ENCODE data around the gene UPF3A. TPM values are rescaled to one million over a fixed set of nuclear protein-coding genes. Genes with fewer than 3 reads are reported as not detected.

Gene UPF3A
- total and polyA plus RNA-seq, 9 of the 15 experiments (the other 6 are each of a cell fraction or from before 2014, with no cell fraction given) = 15.6 to 76.5 (median 40.9) TPM

- Histone ChIP-seq H2AFZ (ENCODE audit: low read depth, low read length) (no peak overlapping the region), H3K79me2 (ENCODE audit: control insufficient read depth, insufficient read depth, low read length) (peaks cover 19% of the 10 kb centered on the region), H3K9me1 (ENCODE audit: control insufficient read depth, insufficient read depth, low read length) (peaks cover 5% of the 10 kb centered on the region), H3K4me3 (no peak overlapping the region), H4K20me1 (replicated peaks; ENCODE audit: control insufficient read depth, insufficient read depth, low read length) (no peaks in the 10 kb centered on the region), H3K4me2 (ENCODE audit: insufficient read depth, low read length) (no peak overlapping the region), H3K27me3 (ENCODE audit: control insufficient read depth in 2 of 2, insufficient read depth in 2 of 2, low read length in 2 of 2) (no peaks in the 10 kb centered on the region), H3K36me3 (ENCODE audit: control insufficient read depth, insufficient read depth, low read length) (peaks cover 43% of the 10 kb centered on the region), H3K4me1 (replicated peaks in 1 of 2; ENCODE audit: control insufficient read depth in 2 of 2, insufficient read depth in 2 of 2, low read length in 2 of 2) (no peaks in the 10 kb centered on the region; a peak in 2 of 5 replicates), H3K9ac (ENCODE audit: insufficient read depth in 1 of 2, low read depth in 2 of 2, low read length in 2 of 2) (no peak overlapping the region), H3K27ac (ENCODE audit: extremely low read depth, low read depth, low read length) (no peak overlapping the region), H3K9me3 (replicated peaks; ENCODE audit: control insufficient read depth, insufficient read depth, low read depth, low read length) (no peaks in the 10 kb centered on the region)
- POLR2A ChIA-PET = interaction anchor here (1.2 kb wide), 1 partner anchor 8 kb away, joined by 3 read pairs; no protein-coding TSS in a partner anchor
- 79% methylated on average over 5 of the region's 6 CpGs for WGBS (ENCODE audit: insufficient coverage, low coverage, missing lambda C conversion rate)
- BruUV-seq (replicated peaks) = no TSS peak
- TF ChIP-seq FOXP4 (CRISPR knock-in tag; IDR thresholded peaks at IDR 0.05; ENCODE audit: borderline replicate concordance) (no peak), CHD2 (IDR thresholded peaks at IDR 0.05; ENCODE audit: low read depth, low read length) (peak; percentile 37; the same call in 1 of the 2 replicates)
- TF ChIP-seq, protein P1, sequence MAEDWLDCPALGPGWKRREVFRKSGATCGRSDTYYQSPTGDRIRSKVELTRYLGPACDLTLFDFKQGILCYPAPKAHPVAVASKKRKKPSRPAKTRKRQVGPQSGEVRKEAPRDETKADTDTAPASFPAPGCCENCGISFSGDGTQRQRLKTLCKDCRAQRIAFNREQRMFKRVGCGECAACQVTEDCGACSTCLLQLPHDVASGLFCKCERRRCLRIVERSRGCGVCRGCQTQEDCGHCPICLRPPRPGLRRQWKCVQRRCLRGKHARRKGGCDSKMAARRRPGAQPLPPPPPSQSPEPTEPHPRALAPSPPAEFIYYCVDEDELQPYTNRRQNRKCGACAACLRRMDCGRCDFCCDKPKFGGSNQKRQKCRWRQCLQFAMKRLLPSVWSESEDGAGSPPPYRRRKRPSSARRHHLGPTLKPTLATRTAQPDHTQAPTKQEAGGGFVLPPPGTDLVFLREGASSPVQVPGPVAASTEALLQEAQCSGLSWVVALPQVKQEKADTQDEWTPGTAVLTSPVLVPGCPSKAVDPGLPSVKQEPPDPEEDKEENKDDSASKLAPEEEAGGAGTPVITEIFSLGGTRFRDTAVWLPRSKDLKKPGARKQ (CRISPR knock-in tag; IDR thresholded peaks at IDR 0.05) = no peak
- CTCF ChIA-PET (ENCODE audit: low intra/inter-chr PET ratio) = no interaction called here
- intact Hi-C loops (cut with micrococcal nuclease) = no loop called here
- DNase-seq (ENCODE audit: extremely low read depth in 1 of 4, low spot score in 3 of 4) (no peak), FAIRE-seq (no peak), ATAC-seq (peak; percentile 65)
- in situ Hi-C loops (cut with MboI) = no loop called here
Observed at GRCh38 chr13:114328034-114328433, 46.6 kb downstream of the UPF3A start.

Measured in K562 (cell line).